ENCODE data around the gene PRMT7.

Gene PRMT7

GRCh38 chr16:68396481-68396880 is 85.7 kb downstream of the PRMT7 start:
- peak; percentile 26 for DNase-seq (ENCODE audit: low read depth)

- DNase-seq (ENCODE audit: low read depth): no peak
Measured at GRCh38 chr16:68397710-68398201, 86.9 kb downstream of the PRMT7 start.

- DNase-seq (ENCODE audit: low read depth): no peak
Measured at GRCh38 chr16:68399456-68399855, 88.6 kb downstream of the PRMT7 start.

GRCh38 chr16:68400083-68400923 is 89.5 kb downstream of the PRMT7 start:
- no peak for DNase-seq (ENCODE audit: low read depth)

DNA sequence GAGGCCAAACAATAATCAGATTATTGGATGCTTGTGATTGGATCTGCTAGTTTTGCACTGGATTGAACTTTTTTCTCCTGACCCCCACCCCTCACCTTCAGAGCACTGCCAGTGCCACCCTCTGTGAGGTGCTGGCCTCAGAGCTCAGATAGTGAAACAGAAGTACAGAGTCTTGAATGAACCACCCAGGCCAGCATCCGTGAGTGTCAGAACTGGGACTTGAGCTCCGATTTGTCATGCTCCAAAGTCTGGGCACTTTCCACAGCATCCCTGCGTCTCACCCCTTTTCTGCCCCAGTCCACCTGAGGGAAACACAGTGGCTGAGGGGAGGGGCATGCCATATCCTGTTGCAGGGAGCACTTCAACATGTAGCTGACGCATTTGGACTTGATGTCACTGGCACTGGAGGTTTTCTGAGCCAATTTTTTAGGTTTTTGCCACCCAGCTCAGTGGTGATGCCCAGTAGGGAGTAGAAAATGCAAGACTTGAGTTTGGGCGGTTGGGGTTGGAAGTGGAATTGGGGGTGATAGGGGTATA is 90.2 kb downstream of the PRMT7 start:
- no peak for DNase-seq (ENCODE audit: low read depth)

- DNase-seq (ENCODE audit: low read depth): no peak
Measured at GRCh38 chr16:68401871-68402747, 91.3 kb downstream of the PRMT7 start.

GRCh38 chr16:68402748-68403040 is 91.9 kb downstream of the PRMT7 start:
- no peak for DNase-seq (ENCODE audit: low read depth)

DNA sequence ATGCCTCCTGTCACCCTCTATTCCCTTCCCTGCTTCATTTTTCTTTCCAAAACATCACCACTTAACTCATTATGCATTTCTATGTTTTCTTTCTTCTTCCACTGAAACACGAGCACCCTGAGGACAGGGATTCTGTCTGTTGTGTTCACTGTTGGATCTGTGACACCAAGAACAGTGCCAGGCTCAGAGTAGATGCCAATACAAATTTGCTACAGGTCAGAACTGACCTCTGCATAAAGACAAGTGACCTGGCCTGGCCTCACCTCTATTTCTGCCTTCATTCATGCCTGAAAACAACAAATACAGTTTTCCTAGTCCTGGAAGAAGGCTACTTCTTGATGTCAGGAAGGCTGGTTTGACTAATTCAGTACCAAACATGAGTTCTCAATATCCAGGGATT is 92.4 kb downstream of the PRMT7 start:
- DNase-seq (ENCODE audit: low read depth): no peak

GRCh38 chr16:68403704-68404103 is 92.9 kb downstream of the PRMT7 start:
- DNase-seq (ENCODE audit: low read depth): no peak

DNA sequence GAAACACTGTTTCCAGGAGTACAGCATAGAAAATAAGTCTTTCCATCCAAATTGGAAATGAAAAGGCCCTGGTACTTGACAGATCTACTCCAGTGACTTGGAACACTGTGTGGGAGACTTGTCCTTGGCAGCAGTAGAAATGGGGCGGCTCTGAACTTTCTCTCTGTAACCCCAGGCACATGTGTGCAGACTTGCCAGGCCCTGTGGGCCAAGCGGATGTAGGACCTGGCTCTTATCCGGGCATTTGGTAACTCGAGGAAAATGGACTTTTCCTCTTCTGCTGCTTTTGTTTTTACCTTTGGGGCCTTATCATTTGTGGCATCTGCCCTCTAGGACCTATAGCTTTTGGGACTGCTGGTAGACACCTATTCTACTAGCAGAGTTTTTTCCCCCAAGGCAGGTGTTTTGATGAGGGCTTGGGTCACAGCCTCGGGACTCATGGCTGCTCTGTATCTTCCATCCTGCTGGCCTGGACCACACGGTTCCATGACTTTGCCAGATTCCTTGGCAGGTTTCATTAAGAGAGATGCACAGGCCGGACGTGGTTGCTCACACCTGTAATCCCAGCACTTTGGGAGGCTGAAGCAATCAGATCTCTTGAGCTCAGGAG is 94.0 kb downstream of the PRMT7 start:
- no peak for DNase-seq (ENCODE audit: low read depth)

DNA sequence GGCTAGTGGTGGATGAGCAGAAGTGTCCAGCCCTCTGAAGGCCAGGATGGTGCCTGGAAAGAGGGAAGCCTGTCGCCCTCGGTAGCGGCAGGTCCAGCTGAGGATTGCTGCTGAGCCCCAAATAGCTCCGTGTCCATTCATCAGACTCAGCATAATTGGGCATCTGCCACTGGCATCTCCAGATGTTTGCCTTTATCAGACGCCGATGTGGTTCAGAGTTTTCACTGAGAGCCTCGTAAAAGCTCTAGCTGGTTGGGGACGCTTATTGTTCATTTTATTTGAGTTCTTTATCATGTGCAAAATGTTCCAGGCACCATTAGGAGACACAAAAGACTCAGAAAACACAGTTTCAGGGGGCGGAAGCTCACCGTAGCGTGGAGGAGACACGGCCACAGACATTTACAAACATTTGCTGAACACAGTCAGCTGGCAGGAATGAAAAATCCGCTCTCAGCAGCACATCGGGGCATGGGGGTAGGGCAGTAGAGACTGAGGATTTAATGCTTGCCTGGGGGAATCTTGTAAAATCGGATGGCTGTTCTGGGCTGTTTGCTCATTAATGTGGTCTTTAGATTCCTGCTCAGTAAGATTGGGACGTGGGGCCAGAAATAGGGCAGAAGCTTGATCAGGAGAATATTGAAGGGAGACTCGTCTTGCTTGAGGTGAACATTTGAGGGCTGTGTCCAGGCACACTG is 95.8 kb downstream of the PRMT7 start:
- DNase-seq (ENCODE audit: low read depth): no peak

All from activated T-helper 1 cell treated with Interleukin-2 at 50 U/mL for 16 hours (primary cell).